ENCODE results near the gene TBCK.
"Not testable (repeated sequence)": the region's sequence is repeated elsewhere in the genome, so short reads cannot be mapped to it uniquely, and the experiment has no call there.

TBCK gene

DNA sequence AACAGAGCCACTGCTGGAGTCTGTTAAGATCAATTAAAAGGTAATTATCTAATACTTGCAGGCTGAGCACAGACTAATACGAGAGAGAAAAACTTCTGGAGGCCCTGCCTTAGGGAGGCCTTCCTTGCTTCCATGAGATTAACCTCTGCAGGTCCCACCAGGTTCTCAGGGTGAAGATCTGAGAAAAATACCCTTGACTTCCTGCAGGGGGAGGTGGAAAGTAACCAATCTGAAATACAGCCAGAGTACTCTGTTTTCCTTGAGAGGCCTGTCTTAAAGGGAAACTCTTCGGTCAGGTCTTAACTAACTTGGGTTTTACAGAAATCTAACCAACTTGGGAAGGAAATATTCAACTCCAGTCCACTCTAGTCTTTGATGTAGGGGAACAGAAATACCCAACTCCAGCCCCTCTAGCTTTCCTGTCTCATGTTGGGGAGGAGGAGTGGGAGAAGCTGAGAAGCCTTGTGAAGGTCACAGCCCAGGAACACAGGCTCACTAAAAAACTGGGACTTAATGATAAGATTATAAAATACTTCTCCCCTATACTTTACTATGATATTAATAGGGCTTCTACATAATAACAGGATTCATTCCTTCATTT, 77.1 kb downstream of the TBCK start:
- TF ChIP-seq, protein P1, sequence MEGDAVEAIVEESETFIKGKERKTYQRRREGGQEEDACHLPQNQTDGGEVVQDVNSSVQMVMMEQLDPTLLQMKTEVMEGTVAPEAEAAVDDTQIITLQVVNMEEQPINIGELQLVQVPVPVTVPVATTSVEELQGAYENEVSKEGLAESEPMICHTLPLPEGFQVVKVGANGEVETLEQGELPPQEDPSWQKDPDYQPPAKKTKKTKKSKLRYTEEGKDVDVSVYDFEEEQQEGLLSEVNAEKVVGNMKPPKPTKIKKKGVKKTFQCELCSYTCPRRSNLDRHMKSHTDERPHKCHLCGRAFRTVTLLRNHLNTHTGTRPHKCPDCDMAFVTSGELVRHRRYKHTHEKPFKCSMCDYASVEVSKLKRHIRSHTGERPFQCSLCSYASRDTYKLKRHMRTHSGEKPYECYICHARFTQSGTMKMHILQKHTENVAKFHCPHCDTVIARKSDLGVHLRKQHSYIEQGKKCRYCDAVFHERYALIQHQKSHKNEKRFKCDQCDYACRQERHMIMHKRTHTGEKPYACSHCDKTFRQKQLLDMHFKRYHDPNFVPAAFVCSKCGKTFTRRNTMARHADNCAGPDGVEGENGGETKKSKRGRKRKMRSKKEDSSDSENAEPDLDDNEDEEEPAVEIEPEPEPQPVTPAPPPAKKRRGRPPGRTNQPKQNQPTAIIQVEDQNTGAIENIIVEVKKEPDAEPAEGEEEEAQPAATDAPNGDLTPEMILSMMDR (IDR thresholded peaks at IDR 0.05; ENCODE audit: low read depth, low read length): peak; percentile 58
- DNase-seq (ENCODE audit: extremely low read depth, low read depth): peak; percentile 2

DNA sequence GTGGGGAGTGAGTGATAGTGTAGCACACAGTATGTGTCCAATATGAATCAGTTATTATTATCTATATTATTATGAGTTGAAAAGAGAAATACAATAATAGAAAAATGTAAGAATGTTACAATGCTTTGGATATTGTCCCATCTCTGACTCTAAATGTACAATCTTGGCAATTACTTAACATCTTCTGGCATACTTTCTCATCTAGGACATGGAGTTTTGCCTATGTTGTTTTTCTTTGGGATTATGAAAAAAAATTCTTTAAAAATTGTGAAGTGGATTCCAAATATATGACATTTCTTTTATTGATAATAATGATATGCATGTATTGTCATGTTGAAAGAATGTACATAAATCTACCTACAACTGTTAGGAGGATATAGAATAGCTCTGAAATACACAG, 84.1 kb downstream of the TBCK start:
- no peak for DNase-seq (ENCODE audit: extremely low read depth, low read depth)
- TF ChIP-seq, protein P1 (IDR thresholded peaks at IDR 0.05; ENCODE audit: low read depth, low read length): no peak

DNA sequence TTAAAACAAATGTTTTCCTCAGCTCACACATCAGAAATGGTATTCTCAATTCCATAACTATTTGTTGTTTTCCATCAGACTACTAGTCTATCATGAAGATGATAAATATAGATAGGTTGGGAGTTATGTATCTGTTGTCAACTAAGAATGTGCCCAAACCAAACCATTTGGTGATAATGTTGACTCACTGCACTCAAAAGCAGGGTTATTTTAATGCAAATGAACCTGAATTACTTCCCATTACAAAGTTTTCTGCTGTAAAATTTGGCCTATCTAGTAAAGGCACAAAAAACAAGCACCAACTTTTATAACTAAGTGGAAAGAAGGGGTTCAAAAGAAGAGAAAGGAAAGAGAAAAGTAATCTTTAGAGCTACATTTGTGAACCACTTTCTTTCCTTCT, 93.5 kb downstream of the TBCK start:
- TF ChIP-seq, protein P1 (IDR thresholded peaks at IDR 0.05; ENCODE audit: low read depth, low read length): no peak
- no peak for DNase-seq (ENCODE audit: extremely low read depth, low read depth)

GRCh38 chr4:106213291-106213690, 102.7 kb downstream of the TBCK start:
- not testable (repeated sequence) for DNase-seq (ENCODE audit: extremely low read depth, low read depth)

DNA sequence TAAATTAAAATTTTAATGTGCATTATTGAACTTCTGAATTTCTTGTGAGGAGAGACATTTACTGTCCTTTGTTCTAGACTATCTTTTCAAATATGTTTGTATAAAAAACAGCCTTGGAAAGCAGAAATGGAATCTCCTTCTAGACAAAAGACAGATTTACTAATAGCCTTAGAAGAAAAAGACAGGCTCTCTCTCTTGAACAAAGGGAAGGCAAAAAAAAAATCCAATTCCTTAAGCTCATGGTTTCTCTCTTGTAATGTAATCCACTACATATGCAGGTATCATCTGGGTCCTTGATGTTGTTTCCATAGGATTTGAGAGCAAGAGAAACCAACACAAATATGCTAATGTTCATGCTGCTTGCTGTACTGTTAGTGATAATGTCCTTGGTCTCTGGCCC, 106.0 kb downstream of the TBCK start:
- no peak for DNase-seq (ENCODE audit: extremely low read depth, low read depth)
- TF ChIP-seq, protein P1 (IDR thresholded peaks at IDR 0.05; ENCODE audit: low read depth, low read length): no peak

- TF ChIP-seq, protein P1 (IDR thresholded peaks at IDR 0.05; ENCODE audit: low read depth, low read length): no peak
Observed at GRCh38 chr4:106208481-106209460, 107.2 kb downstream of the TBCK start.

GRCh38 chr4:106201373-106201772, 114.6 kb downstream of the TBCK start:
- TF ChIP-seq, protein P1 (IDR thresholded peaks at IDR 0.05; ENCODE audit: low read depth, low read length): peak; percentile 61
- peak; percentile 1 for DNase-seq (ENCODE audit: extremely low read depth, low read depth)

More at GRCh38 chr4:106208481-106209460, 107.2 kb downstream of the TBCK start:
- DNase-seq (ENCODE audit: extremely low read depth, low read depth): no peak

All from AG09319 (cell line).